ENCODE measurements around the gene LEFTY1.
"Not testable (repeated sequence)": the region's sequence is repeated elsewhere in the genome, so short reads cannot be mapped to it uniquely, and the experiment has no call there.

DNA sequence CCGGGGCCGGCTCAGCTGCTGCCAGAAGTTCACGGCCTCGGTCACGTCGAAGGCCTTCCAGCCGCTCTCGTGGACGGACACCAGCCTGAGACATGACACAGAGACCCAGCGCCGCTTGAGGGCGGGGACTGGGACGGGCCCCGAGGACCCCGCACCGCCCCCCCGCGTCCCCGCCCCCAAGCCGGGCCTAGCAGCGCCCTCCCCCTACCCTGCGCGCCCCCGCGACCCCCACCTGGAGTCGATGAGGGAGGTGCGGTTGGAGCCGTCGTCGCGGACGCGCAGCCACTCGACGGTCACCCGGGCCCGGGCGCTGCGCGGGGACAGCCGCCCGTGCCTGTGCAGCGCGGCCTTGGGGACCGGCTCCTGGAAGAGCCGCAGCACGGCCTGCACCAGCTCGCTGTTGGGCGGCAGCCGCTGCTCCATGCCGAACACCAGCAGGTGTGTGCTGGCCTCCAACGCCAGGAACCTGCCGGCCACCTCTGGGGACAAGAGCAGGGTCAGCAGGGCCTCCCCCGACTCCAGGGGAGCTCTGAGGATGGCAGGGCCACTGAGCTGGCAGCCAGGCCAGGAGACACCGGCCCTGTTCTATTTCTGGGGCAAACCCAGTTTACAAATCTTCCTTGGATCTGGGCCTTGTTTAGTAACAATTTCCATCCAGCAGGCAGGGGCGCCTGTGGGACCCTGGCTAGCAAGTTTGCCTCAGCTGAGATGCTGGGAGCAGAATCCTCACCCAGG, 1.2 kb downstream of the LEFTY1 start:
- TF ChIP-seq, protein P1, sequence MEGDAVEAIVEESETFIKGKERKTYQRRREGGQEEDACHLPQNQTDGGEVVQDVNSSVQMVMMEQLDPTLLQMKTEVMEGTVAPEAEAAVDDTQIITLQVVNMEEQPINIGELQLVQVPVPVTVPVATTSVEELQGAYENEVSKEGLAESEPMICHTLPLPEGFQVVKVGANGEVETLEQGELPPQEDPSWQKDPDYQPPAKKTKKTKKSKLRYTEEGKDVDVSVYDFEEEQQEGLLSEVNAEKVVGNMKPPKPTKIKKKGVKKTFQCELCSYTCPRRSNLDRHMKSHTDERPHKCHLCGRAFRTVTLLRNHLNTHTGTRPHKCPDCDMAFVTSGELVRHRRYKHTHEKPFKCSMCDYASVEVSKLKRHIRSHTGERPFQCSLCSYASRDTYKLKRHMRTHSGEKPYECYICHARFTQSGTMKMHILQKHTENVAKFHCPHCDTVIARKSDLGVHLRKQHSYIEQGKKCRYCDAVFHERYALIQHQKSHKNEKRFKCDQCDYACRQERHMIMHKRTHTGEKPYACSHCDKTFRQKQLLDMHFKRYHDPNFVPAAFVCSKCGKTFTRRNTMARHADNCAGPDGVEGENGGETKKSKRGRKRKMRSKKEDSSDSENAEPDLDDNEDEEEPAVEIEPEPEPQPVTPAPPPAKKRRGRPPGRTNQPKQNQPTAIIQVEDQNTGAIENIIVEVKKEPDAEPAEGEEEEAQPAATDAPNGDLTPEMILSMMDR (IDR thresholded peaks at IDR 0.05) = not testable (repeated sequence)
- TF ChIP-seq ZFX (IDR thresholded peaks at IDR 0.05; ENCODE audit: borderline replicate concordance) = not testable (repeated sequence)
